Germinal center (tissue), 1 donor: Measurements from ENCODE around the gene SLC12A9.

ENCODE experiments used
- DNase-seq: peaks from one replicate; pipeline ENCODE4 v3.0.0; 2012; ENCODE audit warnings: mixed read lengths, low spot score

The SLC12A9 gene

DNA sequence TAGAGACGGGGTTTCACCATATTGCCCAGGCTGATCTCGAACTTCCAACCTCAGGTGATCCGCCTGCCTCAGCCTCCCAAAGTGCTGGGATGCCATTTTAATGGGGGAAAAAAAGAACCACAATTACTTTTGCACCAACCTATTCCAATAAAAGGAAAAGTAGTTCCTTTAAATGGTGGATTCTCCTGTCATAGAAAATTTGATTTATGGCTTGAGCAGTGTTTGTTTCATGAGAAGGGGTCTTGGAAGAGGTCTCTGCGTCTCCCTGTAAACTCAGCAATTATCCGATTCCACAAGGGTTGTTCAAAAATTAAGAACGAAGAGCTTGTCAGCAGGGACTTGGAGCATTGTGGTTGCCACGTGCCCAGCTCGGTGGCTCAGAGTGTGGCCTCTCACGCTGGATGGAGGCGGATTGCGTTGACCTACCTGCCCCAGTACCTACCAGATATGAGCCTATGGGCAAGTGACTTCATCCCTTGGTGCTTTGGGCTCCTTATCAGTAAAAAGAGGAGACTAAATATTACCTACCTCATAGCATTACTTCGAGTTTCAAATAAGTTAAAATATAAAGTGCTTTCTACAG lies 11.8 kb downstream of the SLC12A9 start:
- DNase-seq: no peak

- no peak for DNase-seq
Measured at GRCh38 chr7:100865372-100865911, 12.9 kb downstream of the SLC12A9 start.

DNA sequence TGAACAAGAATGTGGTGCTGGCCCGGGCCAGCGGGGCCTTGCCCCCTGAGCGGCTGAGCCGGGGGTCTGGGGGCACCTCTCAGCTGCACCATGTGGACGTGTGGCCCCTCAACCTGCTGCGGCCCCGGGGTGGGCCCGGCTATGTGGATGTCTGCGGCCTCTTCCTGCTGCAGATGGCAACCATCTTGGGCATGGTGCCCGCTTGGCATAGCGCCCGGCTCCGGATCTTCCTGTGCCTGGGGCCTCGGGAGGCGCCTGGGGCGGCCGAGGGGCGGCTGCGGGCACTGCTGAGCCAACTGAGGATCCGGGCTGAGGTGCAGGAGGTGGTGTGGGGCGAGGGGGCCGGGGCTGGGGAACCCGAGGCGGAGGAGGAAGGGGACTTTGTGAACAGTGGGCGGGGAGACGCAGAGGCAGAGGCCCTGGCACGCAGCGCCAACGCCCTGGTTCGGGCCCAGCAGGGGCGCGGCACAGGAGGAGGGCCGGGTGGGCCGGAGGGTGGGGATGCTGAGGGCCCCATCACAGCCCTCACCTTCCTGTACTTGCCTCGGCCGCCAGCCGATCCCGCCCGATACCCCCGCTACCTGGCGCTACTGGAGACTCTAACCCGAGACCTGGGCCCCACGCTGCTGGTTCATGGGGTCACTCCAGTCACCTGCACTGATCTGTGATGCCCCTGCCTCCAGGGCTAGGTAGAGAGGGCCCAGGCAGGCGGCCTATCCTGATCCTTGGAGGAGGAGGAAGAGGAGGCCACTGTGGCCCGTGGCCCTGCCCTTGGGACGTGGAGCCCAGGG lies 13.6 kb downstream of the SLC12A9 start:
- DNase-seq: no peak

DNA sequence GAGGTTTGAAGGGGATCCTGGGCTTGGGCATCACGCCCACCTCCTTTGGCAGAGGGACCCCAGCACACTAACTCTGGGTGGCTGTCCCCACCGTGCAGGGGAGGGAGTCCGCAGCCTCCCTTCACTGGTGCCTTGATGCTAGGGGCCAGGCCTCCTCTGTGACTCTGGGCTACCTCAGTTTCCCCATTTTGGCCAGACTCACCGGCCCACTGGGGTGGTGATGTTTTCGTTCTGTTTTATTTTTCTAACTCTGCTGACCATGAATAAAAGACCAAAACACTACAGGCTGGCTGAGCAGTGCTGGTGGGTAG lies 14.2 kb downstream of the SLC12A9 start:
- DNase-seq: no peak

DNA sequence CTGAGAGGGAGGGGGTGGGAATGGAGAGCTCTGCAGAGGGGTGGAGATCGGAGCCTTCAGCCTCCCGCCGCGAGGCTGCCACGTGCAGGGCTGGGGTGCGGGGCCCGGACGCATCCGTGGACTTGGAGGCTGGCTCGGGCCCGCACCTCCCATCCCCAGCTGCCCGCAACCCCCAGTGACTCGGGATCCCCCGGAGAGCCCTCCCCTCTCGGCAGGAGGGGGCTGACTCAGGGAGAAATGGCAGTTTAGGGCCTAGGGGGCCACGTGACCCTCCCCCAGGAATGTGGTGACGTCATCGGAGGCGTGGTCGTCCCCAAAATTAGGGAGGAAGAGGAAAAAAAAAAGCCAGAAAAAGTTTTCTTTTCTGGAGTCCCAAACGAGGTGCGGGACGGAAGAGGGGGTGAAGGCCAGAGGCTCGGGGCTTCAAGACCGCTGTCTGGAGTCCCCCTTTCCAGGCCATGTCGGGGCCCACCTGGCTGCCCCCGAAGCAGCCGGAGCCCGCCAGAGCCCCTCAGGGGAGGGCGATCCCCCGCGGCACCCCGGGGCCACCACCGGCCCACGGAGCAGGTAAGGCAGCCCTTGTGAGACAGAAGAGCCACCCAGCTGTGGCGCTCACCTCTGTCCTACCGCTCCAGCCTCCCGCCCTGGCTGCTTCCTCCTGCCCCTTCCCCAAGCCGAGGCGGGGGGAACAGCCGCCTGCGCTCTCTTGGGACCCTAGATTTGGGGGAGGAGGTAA lies 14.7 kb downstream of the SLC12A9 start, which contains the start of gene TRIP6:
TSS of gene TRIP6 (plus strand) at position 348 of the 736 bp plus-strand sequence. CDS start at position 459, 111 bp downstream.
- DNase-seq: peak; percentile 62

- no peak for DNase-seq
Measured at GRCh38 chr7:100867776-100868485, 15.4 kb downstream of the SLC12A9 start.

- DNase-seq: no peak
Measured at GRCh38 chr7:100873599-100874299, 21.2 kb downstream of the SLC12A9 start.

- DNase-seq: no peak
Measured at GRCh38 chr7:100874300-100874576, 21.7 kb downstream of the SLC12A9 start.

DNA sequence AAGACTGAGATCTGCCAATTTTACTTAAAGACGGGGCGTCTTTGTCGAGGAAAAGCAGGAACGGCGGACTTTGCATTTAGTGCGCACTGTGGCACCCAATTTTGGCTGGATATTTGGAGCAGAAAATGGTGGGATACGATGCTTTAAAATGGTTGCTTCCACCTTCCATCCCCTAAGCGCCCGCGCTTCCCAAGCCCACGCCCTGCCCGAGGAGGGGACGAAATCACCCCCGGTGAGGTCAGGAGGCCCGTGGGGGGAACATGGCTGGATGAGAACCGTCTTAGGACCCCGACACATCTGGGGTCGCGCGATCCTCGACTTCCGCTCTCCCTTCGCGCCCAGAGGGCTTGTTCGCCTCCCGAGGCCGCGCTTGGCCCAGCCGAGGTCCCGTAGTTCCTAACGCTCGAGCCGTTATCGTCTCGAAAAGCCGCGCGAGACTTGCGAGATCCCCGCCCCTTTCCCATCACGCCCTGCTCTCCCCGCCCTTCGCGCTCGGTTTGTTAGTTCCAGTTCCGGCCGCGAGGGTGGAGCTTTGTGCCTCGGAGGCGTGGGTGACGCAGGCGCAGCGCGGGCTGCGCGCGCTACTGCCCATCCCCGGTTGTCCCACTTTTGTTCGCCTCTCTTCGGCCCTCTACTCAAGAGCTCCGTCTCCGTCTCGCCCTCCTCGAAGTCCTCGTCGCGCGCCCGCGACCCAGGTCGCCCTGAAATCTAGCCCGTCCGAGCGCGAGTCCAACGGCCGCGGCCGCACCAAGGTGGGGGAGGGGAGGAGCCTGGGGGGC lies 22.3 kb downstream of the SLC12A9 start, which contains the start of gene SRRT:
TSS of gene SRRT (plus strand) at position 527 of the 779 bp plus-strand sequence. CDS start 488 bp downstream, outside the sequence.
- peak; percentile 98 for DNase-seq

GRCh38 chr7:100875356-100875751 lies 22.8 kb downstream of the SLC12A9 start:
- peak; percentile 51 for DNase-seq

DNA sequence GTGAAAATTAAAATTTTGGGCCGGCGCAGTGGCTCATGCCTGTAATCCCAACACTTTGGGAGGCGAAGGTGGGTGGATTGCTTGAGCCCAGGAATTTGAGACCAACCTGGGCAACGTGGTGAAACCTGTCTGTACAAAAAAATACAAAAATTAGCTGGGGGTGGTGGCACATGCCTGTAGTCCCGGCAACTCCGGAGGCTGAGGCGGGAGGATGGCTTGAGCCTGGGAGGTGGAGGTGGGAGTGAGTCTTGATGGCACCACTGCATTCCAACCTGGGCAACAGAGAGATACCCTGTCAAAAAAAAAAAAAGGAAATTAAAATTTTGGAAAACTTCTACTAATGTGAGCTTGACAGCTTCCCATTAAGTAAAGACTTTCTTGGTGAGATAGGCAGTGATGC lies 25.5 kb downstream of the SLC12A9 start:
- no peak for DNase-seq

DNA sequence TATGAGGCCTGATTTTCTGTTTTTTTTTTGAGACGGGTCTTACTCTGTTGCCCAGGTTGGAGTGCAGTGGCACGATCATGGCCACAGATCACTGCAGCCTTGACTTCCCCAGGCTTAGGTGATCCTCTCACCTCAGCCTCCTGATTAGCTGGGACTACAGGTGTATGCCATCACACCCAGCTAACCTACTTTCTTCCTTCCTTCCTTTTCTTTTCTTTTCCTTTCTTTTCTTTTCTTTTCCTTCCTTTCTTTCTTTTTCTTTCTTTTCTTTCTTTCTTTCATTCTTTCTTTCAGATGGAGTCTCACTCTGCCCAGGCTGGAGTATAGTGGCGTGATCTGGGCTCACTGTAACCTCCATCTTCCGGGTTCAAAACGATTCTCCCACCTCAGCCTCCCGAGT lies 26.2 kb downstream of the SLC12A9 start:
- no peak for DNase-seq

DNA sequence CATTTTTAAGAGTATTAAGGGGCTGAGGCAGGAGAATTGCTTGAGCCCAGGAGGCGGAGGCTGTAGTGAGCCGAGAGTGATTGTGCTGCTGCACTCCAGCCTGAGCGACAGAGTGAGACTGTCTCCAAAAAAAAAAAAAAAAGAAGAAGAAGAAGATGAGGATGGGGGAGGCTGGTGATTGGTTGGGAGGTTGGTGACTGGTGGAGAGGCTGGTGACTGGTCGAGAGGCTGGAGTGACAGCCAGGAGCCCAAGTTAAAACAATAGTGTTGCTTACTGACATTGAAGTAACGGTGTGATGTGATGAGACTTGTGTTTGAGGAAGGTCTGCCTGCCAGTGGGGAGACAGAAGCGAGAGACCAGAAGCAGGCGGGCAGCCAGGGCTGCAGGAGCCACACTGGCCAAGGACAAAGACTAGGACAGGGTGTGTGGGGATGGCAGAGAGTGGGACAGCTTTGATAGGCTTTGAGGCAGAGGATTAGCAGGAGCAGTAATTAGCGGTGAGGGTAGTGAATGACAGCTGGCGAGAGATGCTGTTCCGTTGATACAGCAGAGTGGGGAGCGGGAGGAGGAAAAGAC lies 27.3 kb downstream of the SLC12A9 start:
- no peak for DNase-seq

DNA sequence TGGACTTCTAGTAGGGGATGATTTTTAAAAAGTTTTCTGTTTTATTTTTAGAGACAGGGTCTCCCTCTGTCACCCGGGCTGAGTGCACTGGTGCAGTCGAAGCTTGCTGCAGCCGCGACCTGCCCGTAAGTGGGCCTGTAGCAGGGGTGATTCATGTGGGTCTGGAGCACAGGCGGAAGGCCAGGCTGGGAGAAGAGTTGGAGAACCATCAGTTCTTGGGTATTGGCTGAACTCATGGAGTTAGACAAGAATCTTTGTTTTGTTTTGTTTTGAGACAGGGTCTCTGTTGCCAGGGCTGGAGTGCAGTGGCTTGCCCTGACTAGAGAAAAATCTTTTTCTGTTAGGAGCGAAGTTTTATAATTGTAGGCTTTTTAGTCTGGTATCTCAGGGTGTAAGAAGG lies 28.1 kb downstream of the SLC12A9 start:
- no peak for DNase-seq

DNA sequence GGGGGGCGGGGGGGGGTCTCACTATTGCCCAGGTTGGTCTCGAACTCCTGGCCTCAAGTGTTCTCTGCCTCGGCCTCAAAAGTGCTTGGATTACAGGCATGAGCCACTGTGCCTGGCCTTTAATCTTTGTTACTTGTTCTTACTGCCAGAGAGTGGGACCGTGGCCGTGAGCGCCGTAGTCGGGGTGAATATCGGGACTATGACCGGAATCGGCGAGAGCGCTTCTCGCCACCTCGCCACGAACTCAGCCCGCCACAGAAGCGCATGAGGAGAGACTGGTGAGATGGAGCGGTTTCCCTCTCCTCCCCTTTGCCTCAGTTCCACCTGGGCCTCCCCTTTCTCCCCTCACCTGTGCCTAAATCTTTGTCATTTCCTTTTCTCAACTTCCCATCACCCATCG lies 28.6 kb downstream of the SLC12A9 start:
- DNase-seq: no peak

DNA sequence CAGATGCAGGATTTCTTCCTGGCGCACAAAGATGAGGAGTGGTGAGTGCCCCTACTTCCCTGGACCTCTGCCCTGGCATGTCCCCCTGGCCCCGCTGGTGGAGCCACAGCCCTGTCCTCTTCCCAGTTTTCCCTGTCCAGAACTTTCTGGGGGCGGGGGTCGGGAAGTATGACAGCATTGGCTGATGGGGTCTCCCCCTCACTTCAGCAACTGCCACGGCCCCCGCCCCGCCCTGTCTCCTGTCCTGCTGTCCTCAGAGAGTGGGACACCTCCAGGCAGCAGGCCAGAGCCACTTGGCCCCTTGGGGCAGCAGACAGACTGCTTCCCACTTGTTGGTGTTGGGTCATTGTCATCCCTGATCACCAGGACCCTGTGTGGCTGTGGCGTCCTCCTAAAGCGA lies 29.7 kb downstream of the SLC12A9 start:
- DNase-seq: no peak

- DNase-seq: no peak
Measured at GRCh38 chr7:100882785-100883526, 30.4 kb downstream of the SLC12A9 start.

GRCh38 chr7:100884736-100885439 lies 32.4 kb downstream of the SLC12A9 start:
- no peak for DNase-seq
